ENCODE measurements around the gene RNFT2. TPM values are rescaled to one million over a fixed set of nuclear protein-coding genes. Genes with fewer than 3 reads are reported as not detected.
A peak's percentile ranks its signal among the peaks of the same experiment; 100 is the strongest.

The RNFT2 gene
- 0.66 TPM for total RNA-seq
- long read RNA-seq = 0 reads

DNA sequence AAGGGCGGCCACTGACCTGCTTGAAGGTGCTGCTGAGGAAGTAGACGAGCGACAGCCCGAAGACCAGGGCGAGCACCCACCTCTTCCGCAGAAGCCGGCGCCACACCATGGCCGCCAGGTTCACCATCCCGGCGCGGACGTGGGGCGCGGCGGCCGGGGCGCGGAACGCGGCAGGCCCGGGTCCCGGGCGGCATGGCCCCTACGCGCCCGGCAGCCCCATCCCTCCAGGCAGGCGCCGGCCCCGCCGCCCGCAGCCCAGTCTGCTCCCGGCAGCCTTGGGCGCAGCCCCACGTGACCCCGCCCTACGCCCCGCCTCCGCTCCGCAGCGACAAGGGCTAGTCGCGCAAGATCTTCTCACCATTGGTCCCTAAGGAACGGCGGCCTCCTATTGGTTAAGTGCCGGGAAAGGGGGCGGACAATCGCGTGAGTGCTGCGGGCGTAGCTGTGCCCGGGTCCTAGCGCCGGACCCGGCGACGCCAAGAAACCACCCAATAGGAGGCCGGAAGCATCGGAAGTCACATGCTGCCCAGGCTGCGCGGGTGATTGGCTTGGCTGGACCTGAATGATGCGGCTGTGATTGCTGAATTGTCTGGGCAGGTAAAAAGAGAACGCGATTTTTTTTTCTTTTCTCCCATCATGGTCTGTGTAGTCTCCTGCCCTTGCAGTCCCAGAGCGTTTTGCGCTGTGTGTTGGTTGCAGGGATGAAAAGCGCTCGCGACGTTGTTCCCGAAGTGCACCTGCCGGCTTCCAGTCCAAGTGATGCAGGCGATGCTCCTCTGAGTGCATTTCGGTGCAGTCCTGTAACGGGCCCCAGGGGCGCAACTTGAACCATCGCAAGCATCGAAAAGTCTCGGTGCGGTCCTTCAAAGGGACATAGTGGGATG, at the start of gene RNFT2, which contains the start of gene SPRING1:
TSS of gene RNFT2 (plus strand) at position 542 of the 884 bp plus-strand sequence. CDS start 2,183 bp downstream, outside the sequence.
TSS of gene SPRING1 (minus strand) at position 296 of the 884 bp plus-strand sequence. CDS start at position 127, 169 bp downstream.
- peak within 1 kb of the TSS; percentile 98 for H3K4me3 ChIP-seq
- peaks cover 22% of the 10 kb centered on the region for H3K36me3 ChIP-seq
- H3K9me3 ChIP-seq (replicated peaks) = no peaks in the 10 kb centered on the region
- DNase-seq = peak; percentile 99
- H3K27ac ChIP-seq (replicated peaks) = peak within 1 kb of the TSS; percentile 87
- TF ChIP-seq, protein P1, sequence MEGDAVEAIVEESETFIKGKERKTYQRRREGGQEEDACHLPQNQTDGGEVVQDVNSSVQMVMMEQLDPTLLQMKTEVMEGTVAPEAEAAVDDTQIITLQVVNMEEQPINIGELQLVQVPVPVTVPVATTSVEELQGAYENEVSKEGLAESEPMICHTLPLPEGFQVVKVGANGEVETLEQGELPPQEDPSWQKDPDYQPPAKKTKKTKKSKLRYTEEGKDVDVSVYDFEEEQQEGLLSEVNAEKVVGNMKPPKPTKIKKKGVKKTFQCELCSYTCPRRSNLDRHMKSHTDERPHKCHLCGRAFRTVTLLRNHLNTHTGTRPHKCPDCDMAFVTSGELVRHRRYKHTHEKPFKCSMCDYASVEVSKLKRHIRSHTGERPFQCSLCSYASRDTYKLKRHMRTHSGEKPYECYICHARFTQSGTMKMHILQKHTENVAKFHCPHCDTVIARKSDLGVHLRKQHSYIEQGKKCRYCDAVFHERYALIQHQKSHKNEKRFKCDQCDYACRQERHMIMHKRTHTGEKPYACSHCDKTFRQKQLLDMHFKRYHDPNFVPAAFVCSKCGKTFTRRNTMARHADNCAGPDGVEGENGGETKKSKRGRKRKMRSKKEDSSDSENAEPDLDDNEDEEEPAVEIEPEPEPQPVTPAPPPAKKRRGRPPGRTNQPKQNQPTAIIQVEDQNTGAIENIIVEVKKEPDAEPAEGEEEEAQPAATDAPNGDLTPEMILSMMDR (IDR thresholded peaks at IDR 0.05; ENCODE audit: borderline replicate concordance) = no peak
- peaks cover 22% of the 10 kb centered on the region for H3K4me1 ChIP-seq
- intact Hi-C loops (cut with micrococcal nuclease) = no loop called here
- no peaks in the 10 kb centered on the region for H3K27me3 ChIP-seq (ENCODE audit: low read depth)

DNA sequence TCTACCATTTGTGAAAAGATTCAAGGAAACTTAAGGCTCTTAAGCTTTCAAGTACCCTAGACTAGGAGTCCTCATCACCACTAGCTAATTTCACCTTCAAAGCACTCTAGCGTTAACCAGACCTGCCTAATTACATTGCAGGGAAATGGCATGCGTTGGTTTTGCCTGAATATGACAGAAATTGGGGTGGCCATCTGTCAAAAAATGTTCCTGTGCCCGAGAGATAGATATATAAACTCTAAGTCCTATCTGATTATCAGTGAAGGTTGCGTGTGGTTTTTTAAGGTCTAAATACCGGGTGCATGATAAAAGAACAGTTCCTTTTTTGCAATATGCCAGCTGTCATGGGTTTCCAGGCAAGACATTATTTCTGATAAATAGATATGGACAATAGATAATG, 48.6 kb upstream of the RNFT2 start:
- TF ChIP-seq, protein P1 (IDR thresholded peaks at IDR 0.05; ENCODE audit: borderline replicate concordance) = no peak
- intact Hi-C loops (cut with micrococcal nuclease) = no loop called here
- H3K9me3 ChIP-seq (replicated peaks) = no peaks in the 10 kb centered on the region
- H3K27me3 ChIP-seq (ENCODE audit: low read depth) = peaks cover 47% of the 10 kb centered on the region
- no peaks in the 10 kb centered on the region for H3K36me3 ChIP-seq
- no peak for DNase-seq
- no peak overlapping the region for H3K27ac ChIP-seq (replicated peaks)
- no peak overlapping the region for H3K4me3 ChIP-seq
- peaks cover 27% of the 10 kb centered on the region for H3K4me1 ChIP-seq

DNA sequence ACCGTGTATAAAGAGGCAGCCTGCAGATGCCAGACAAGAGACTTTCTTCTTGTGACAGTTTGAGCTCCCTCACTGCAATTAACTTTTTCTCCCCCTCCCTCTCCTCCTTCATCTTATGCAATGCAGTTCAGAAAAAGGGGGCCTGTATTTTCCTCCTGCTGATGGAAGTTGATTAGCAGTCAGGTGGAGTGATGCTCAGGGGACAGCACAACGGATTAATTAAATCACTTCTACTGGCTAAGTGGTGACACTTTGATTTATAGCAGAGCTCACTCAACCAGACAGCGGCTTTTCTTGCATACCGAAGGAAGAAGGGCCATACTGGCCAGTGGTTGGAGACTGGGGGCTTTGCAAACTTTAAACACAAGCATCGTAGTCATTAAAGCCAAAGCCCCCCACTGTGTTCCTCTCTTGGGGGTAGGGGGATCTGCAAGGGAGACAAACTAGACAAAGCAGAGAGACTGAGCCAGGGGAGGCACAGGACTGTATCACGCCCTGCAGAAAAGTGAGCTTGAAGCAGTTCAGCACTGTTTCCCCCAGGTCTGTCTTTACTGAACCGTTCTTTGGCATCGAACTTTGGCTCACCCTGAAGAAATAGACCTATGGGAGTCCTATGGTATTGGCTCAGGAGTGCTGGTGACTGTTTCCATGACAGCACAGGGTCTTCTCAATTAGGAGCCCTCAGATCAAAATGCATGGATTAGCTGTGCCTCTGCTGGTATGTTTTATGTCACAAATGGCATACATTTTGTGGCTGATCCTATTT, 48.0 kb upstream of the RNFT2 start:
- no peak overlapping the region for H3K4me3 ChIP-seq
- H3K27me3 ChIP-seq (ENCODE audit: low read depth) = peaks cover 50% of the 10 kb centered on the region
- TF ChIP-seq, protein P1 (IDR thresholded peaks at IDR 0.05; ENCODE audit: borderline replicate concordance) = no peak

GRCh38 chr12:116691205-116691604, 46.9 kb upstream of the RNFT2 start:
- H3K36me3 ChIP-seq = no peaks in the 10 kb centered on the region
- H3K9me3 ChIP-seq (replicated peaks) = no peaks in the 10 kb centered on the region
- no peak overlapping the region for H3K4me3 ChIP-seq
- peaks cover 39% of the 10 kb centered on the region for H3K4me1 ChIP-seq
- intact Hi-C loops (cut with micrococcal nuclease) = no loop called here
- DNase-seq = no peak
- TF ChIP-seq, protein P1 (IDR thresholded peaks at IDR 0.05; ENCODE audit: borderline replicate concordance) = no peak
- peaks cover 50% of the 10 kb centered on the region for H3K27me3 ChIP-seq (ENCODE audit: low read depth)
- H3K27ac ChIP-seq (replicated peaks) = no peak overlapping the region

More for the DNA sequence above, 48.0 kb upstream of the RNFT2 start:
- peaks cover 33% of the 10 kb centered on the region for H3K4me1 ChIP-seq
- DNase-seq = no peak
- no peaks in the 10 kb centered on the region for H3K9me3 ChIP-seq (replicated peaks)
- H3K36me3 ChIP-seq = no peaks in the 10 kb centered on the region
- intact Hi-C loops (cut with micrococcal nuclease) = no loop called here
- H3K27ac ChIP-seq (replicated peaks) = no peak overlapping the region

DNA sequence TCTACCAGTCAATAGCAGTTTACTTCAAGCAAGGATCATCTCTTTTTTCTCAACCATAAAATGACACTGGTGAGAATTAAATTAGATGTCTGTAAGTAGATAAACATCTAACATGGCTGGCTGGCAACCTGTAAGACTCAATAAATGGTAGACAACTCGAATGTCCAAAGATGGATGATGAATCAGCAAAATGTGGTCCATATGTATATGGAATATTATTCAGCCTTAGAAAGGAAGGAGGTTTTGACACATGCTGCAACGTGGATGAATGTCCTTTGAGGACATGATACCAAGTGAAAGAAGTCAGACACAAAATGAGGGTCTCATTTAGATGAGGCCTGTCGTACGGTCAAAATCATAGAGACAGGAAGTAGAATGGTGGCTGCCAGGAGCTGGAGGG, 46.5 kb upstream of the RNFT2 start:
- peaks cover 39% of the 10 kb centered on the region for H3K4me1 ChIP-seq
- no peak overlapping the region for H3K27ac ChIP-seq (replicated peaks)
- H3K36me3 ChIP-seq = no peaks in the 10 kb centered on the region
- no peak for DNase-seq
- intact Hi-C loops (cut with micrococcal nuclease) = no loop called here
- H3K4me3 ChIP-seq = no peak overlapping the region
- TF ChIP-seq, protein P1 (IDR thresholded peaks at IDR 0.05; ENCODE audit: borderline replicate concordance) = no peak
- H3K9me3 ChIP-seq (replicated peaks) = no peaks in the 10 kb centered on the region
- peaks cover 50% of the 10 kb centered on the region for H3K27me3 ChIP-seq (ENCODE audit: low read depth)
